H1 (cell line): ENCODE results near the gene AP3D1.
"Not testable (repeated sequence)": the region's sequence is repeated elsewhere in the genome, so short reads cannot be mapped to it uniquely, and the experiment has no call there.

ENCODE experiments used
- CBX8 ChIP-seq: fragments of 300-800, 300-1000 bp; sonication (generic); IDR thresholded peaks from 2 replicates; pipeline ENCODE4 v1.7.1; 2016; ENCODE audit warnings: low read depth, low read length, borderline replicate concordance
- CEBPB ChIP-seq: IDR thresholded peaks from 2 replicates; pipeline ENCODE4 v1.6.1; 2012; ENCODE audit warnings: low read depth, low read length
- CHD1 ChIP-seq: IDR thresholded peaks from 2 replicates; pipeline ENCODE4 v1.6.1; 2012; ENCODE audit warnings: low read depth, low read length, improper control_type of control experiment
- CREB1 ChIP-seq: IDR thresholded peaks from 2 replicates; pipeline ENCODE4 v1.6.1; 2012; ENCODE audit warnings: inconsistent platforms
- EZH2 ChIP-seq: fragments of 200-600 bp; sonication (generic); IDR thresholded peaks from 2 replicates; pipeline ENCODE4 v1.7.1; 2012; ENCODE audit warnings: low read depth, mild to moderate bottlenecking, moderate library complexity, low read length, inconsistent platforms; ENCODE audit not compliant: severe bottlenecking
- GTF2F1 ChIP-seq: IDR thresholded peaks from 2 replicates; pipeline ENCODE4 v1.6.1; 2012; ENCODE audit warnings: low read depth, low read length, improper control_type of control experiment, borderline replicate concordance
- POLR2A ChIP-seq, 2 experiments: IDR thresholded peaks; 1 replicate in 1 of 2; 2 replicates in 1 of 2; pipeline ENCODE4 v1.6.1; 2011; ENCODE audit warnings: low read depth in 2 of 2, low read length in 2 of 2, mild to moderate bottlenecking in 2 of 2; ENCODE audit errors: control extremely low read depth in 1 of 2
- RAD21 ChIP-seq, 2 experiments: IDR thresholded peaks in 1 of 2; conservative IDR thresholded peaks in 1 of 2; 2 replicates each; pipeline ENCODE4 v1.6.1; 2011; ENCODE audit warnings: low read depth in 2 of 2, low read length in 2 of 2, improper control_type of control experiment in 1 of 2, inconsistent platforms in 1 of 2, mild to moderate bottlenecking in 1 of 2, moderate library complexity in 1 of 2
- SRF ChIP-seq: IDR thresholded peaks from 2 replicates; pipeline ENCODE4 v1.6.1; 2011; ENCODE audit warnings: mild to moderate bottlenecking, low read depth, low read length, moderate library complexity
- TEAD4 ChIP-seq: IDR thresholded peaks from 2 replicates; pipeline ENCODE4 v1.6.1; 2012; ENCODE audit warnings: low read depth, low read length, inconsistent platforms, mixed read lengths
- ZNF274 ChIP-seq: IDR thresholded peaks from 2 replicates; pipeline ENCODE4 v1.7.0; 2012; ENCODE audit warnings: low read length, borderline replicate concordance; ENCODE audit errors: extremely low read depth
- TF ChIP-seq, protein P1 (sequence below), 3 experiments: IDR thresholded peaks; 1 replicate in 2 of 3; 2 replicates in 1 of 3; pipeline versions ENCODE4 v1.5.1 to v1.6.1; 2011; ENCODE audit warnings: low read length in 3 of 3, mild to moderate bottlenecking in 3 of 3, inconsistent platforms in 2 of 3, low read depth in 1 of 3, moderate library complexity in 1 of 3; ENCODE audit not compliant: insufficient read depth in 1 of 3; ENCODE audit errors: control extremely low read depth in 1 of 3
- TF ChIP-seq, protein P2 (sequence below): IDR thresholded peaks from 2 replicates; pipeline ENCODE4 v1.6.1; 2011; ENCODE audit warnings: low read length, improper control_type of control experiment
- TF ChIP-seq, protein P3 (sequence below): IDR thresholded peaks from 2 replicates; pipeline ENCODE4 v1.6.1; 2011; ENCODE audit warnings: low read depth, mild to moderate bottlenecking, low read length; ENCODE audit not compliant: insufficient read depth

DNA sequence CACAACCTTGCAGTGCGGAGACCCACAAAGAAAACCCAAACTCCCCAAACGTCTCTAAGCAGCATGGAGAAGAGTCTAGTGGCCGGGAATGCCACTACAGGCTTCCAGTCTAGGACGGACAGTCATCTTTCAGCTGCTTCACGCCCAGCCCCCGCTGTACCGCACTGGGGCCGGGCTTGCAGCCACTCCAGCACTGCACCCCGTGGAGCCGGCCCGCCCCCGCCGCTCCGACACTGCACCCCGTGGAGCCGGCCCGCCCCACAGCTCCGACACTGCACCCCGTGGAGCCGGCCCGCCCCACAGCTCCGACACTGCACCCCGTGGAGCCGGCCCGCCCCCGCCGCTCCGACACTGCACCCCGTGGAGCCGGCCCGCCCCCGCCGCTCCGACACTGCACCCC is 23.1 kb downstream of the AP3D1 start:
- TF ChIP-seq POLR2A (IDR thresholded peaks at IDR 0.05; ENCODE audit: control extremely low read depth in 1 of 2, low read depth in 2 of 2, low read length in 2 of 2); ZNF274; SRF; EZH2; RAD21 (IDR thresholded peaks at IDR 0.05 in 1 of 2, conservative IDR thresholded peaks at IDR 0.05 in 1 of 2; ENCODE audit: low read depth in 2 of 2, low read length in 2 of 2); CBX8; CREB1; TEAD4; CEBPB; GTF2F1; CHD1: not testable (repeated sequence)
- TF ChIP-seq, protein P1, sequence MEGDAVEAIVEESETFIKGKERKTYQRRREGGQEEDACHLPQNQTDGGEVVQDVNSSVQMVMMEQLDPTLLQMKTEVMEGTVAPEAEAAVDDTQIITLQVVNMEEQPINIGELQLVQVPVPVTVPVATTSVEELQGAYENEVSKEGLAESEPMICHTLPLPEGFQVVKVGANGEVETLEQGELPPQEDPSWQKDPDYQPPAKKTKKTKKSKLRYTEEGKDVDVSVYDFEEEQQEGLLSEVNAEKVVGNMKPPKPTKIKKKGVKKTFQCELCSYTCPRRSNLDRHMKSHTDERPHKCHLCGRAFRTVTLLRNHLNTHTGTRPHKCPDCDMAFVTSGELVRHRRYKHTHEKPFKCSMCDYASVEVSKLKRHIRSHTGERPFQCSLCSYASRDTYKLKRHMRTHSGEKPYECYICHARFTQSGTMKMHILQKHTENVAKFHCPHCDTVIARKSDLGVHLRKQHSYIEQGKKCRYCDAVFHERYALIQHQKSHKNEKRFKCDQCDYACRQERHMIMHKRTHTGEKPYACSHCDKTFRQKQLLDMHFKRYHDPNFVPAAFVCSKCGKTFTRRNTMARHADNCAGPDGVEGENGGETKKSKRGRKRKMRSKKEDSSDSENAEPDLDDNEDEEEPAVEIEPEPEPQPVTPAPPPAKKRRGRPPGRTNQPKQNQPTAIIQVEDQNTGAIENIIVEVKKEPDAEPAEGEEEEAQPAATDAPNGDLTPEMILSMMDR (IDR thresholded peaks at IDR 0.05; ENCODE audit: control extremely low read depth in 1 of 3, insufficient read depth in 1 of 3, low read depth in 1 of 3, low read length in 3 of 3) = not testable (repeated sequence)
- TF ChIP-seq, protein P2, sequence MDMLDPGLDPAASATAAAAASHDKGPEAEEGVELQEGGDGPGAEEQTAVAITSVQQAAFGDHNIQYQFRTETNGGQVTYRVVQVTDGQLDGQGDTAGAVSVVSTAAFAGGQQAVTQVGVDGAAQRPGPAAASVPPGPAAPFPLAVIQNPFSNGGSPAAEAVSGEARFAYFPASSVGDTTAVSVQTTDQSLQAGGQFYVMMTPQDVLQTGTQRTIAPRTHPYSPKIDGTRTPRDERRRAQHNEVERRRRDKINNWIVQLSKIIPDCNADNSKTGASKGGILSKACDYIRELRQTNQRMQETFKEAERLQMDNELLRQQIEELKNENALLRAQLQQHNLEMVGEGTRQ = not testable (repeated sequence)
- TF ChIP-seq, protein P3, sequence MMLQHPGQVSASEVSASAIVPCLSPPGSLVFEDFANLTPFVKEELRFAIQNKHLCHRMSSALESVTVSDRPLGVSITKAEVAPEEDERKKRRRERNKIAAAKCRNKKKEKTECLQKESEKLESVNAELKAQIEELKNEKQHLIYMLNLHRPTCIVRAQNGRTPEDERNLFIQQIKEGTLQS = not testable (repeated sequence)
